Left lung (tissue), 10 donors: ENCODE measurements around the gene PIANP. TPM values are rescaled to one million over a fixed set of nuclear protein-coding genes. Genes with fewer than 3 reads are reported as not detected.

Source experiments
- ATAC-seq: fragments of 200-7000 bp; cut with Tn5 transposase; one replicate; pipeline ENCODE4 v1.9.1; 2020; ENCODE audit warnings: moderate library complexity
- DNase-seq, 4 donors: peaks; one replicate each; pipeline ENCODE4 v3.0.0-alpha.2; 2013 to 2020
- H3K27ac ChIP-seq, 2 donors: fragments of 200-600 bp; sonication (generic) in 1 of 2; one replicate each; pipeline versions ENCODE4 v1.5.0 to v1.8.0; 2020 to 2021
- H3K27me3 ChIP-seq, 2 donors: fragments of 200-600 bp; sonication (generic) in 1 of 2; one replicate each; pipeline versions ENCODE4 v1.5.0 to v1.8.0; 2020 to 2021
- H3K36me3 ChIP-seq, 2 donors: fragments of 200-600 bp; sonication (generic) in 1 of 2; one replicate each; pipeline versions ENCODE4 v1.5.0 to v1.8.0; 2020 to 2021
- H3K4me1 ChIP-seq, 2 donors: fragments of 200-600 bp; one replicate each; pipeline ENCODE4 v1.8.0; 2021
- H3K4me3 ChIP-seq, 2 donors: fragments of 200-600 bp; sonication (generic) in 1 of 2; one replicate each; pipeline versions ENCODE4 v1.5.0 to v1.8.0; 2020 to 2021; ENCODE audit warnings: mild to moderate bottlenecking in 1 of 2
- H3K9me3 ChIP-seq, 2 donors: fragments of 200-600 bp; sonication (generic) in 1 of 2; one replicate each; pipeline versions ENCODE4 v1.5.0 to v1.8.0; 2020 to 2021
- CTCF ChIP-seq, 2 donors: fragments of 200-600 bp; sonication (generic) in 1 of 2; IDR thresholded peaks; one replicate each; pipeline versions ENCODE4 v1.5.0 to v1.8.0; 2021; ENCODE audit warnings: antibody characterized with exemption in 2 of 2
- intact Hi-C, 2 donors: fragments of 100-400 bp; cut with DNase I; formaldehyde crosslinking; loops; one replicate each; pipeline versions ENCODE4 v1.11.2 to v1.14.2; 2022
- polyA plus RNA-seq, 6 donors: library from polyadenylated mRNA; unstranded; fragments of 120-200 nt; gene quantifications; one replicate each; pipeline ENCODE4 v1.2.1, GENCODE V29; 2013; ENCODE audit not compliant: insufficient read length in 6 of 6
- total RNA-seq, 2 donors: library from RNA; stranded (reverse); fragmentation: NEBNext Ultra II Directional; extraction: Animal tissue kit (Norgen Biotek cat#: 25700); gene quantifications; one replicate each; pipeline ENCODE4 v1.2.1, GENCODE V29; 2021
- donor health status: DM: no; HTN: yes; CAD: no.
- donor health status: DM: no; HTN: no; CAD: no.

The PIANP gene
- total and polyA plus RNA-seq, 8 donors, result 0.18 to 8.0 (median 5.6) TPM

DNA sequence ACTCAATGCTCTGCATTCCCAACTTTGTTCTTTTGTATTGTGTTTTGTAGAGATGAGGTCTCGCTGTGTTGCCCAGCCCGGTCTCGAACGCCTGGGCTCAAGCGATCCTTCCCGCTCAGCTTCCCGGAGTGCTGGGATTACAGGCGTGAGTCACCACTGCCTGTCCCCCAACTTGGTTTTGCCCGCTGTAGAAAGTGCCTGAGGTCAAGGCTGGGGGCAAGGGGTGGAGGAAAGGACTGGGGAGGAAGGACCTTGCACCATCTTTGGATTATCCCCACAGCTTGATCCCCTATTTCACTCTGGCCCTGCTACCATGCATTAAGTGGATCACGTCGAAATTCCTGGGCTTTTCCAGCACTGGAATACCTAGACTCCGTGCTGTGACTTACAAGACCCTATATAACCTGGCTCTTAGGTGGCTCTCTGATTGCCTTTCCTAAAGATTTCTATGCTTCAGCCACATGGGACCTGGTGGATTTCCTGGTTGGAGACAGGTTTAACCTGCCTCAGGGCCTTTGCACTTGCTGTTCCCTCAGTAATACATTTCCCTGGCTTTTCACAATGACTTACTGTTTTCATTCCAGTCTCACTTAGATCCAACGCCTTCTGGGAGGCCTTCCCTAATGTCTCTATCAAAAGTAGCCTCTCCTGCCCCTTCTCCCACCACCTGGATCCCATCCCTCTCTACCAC lies 608 bp upstream of the PIANP start:
- no peak for TF ChIP-seq CTCF (IDR thresholded peaks at IDR 0.05)
- peaks cover 6 to 15% of the 10 kb centered on the region in 2 donors for H3K4me1 ChIP-seq
- H3K9me3 ChIP-seq, result no peaks in the 10 kb centered on the region
- H3K36me3 ChIP-seq, result no peaks in the 10 kb centered on the region
- ATAC-seq (no peak), DNase-seq (no peak)
- peaks cover 59 to 100% of the 10 kb centered on the region in 2 donors for H3K27me3 ChIP-seq
- intact Hi-C loops, result no loop called here
- H3K4me3 ChIP-seq, result peak overlapping the region in 1 of 2 donors; percentile 28
- no peak overlapping the region for H3K27ac ChIP-seq

- DNase-seq, result peak in 1 of 4 donors; percentile 79
- intact Hi-C loops, result loop anchor here in 1 of 2 donors (10.0 kb wide), 1 partner anchor 85 kb away; no protein-coding TSS in a partner anchor
- Histone ChIP-seq H3K4me1 (peaks cover 6 to 15% of the 10 kb centered on the region in 2 donors), H3K36me3 (no peaks in the 10 kb centered on the region), H3K27me3 (peaks cover 59 to 98% of the 10 kb centered on the region in 2 donors), H3K4me3 (peak overlapping the region; percentile 22 to 28), H3K9me3 (no peaks in the 10 kb centered on the region), H3K27ac (no peak overlapping the region)
- no peak for TF ChIP-seq CTCF (IDR thresholded peaks at IDR 0.05)
- ATAC-seq, result peak; percentile 34
These were observed 498 bp downstream of the PIANP start for GRCh38 chr12:6699989-6700645.

DNA sequence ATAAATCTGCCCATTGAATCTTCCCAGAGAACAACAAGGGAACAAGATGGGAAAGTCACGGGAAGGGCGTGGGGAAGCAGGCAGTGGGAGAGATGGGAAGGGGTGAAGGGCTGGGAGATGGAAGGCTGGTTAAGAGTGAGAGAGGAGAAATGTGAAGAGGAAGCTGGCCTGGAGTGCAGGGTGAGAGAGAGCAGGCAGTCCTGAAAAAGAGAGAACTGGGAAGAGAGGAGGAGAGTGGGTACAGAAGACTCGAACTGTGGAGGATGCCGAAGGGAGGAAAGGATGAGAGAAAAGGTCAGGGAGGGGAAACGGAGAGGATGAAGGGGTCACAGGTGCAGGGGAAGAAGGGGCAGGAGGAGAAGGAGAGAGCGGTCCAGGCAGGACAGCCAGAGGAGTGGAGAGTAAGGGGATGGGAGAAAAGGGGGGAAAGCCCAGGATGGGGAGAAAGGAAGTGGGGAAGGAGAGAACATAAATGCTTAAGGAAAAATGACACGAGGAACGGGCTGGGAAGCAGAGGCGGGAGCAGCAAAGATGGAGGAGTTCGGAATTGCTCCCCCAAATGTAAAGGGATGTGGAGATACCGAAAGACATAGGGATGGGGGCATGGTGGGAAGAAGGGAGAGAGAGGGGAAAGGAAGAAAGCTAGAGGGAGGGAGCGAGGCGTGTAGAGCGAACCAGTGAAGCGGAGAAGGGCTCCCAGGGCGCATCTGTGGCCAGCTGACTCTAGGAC lies 1.2 kb downstream of the PIANP start:
- Histone ChIP-seq H3K27me3 (peaks cover 54 to 98% of the 10 kb centered on the region in 2 donors), H3K4me1 (peaks cover 6 to 15% of the 10 kb centered on the region in 2 donors), H3K36me3 (no peaks in the 10 kb centered on the region), H3K4me3 (no peak overlapping the region), H3K9me3 (no peaks in the 10 kb centered on the region), H3K27ac (no peak overlapping the region)
- no peak for TF ChIP-seq CTCF (IDR thresholded peaks at IDR 0.05)
- intact Hi-C loops, result loop anchor here in 1 of 2 donors (10.0 kb wide), 1 partner anchor 85 kb away; no protein-coding TSS in a partner anchor
- ATAC-seq (no peak), DNase-seq (no peak)

- peaks cover 47 to 96% of the 10 kb centered on the region in 2 donors for H3K27me3 ChIP-seq
- H3K27ac ChIP-seq, result no peak overlapping the region
These were observed 2.1 kb downstream of the PIANP start for GRCh38 chr12:6698352-6699046.

More at GRCh38 chr12:6698352-6699046, 2.1 kb downstream of the PIANP start:
- DNase-seq (no peak), ATAC-seq (no peak)
- H3K4me3 ChIP-seq, result no peak overlapping the region
- H3K36me3 ChIP-seq, result no peaks in the 10 kb centered on the region
- TF ChIP-seq CTCF (IDR thresholded peaks at IDR 0.05), result no peak
- no peaks in the 10 kb centered on the region for H3K9me3 ChIP-seq
- H3K4me1 ChIP-seq, result peaks cover 6 to 15% of the 10 kb centered on the region in 2 donors
- intact Hi-C loops, result loop anchor here in 1 of 2 donors (10.0 kb wide), 1 partner anchor 84 kb away; no protein-coding TSS in a partner anchor
